HepG2 (cell line): ENCODE data around the gene HYPK. TPM values are rescaled to one million over a fixed set of nuclear protein-coding genes. Genes with fewer than 3 reads are reported as not detected.

Experiments
- AFF4 ChIP-seq: sonication (generic); formaldehyde crosslinking; IDR thresholded peaks from 2 replicates; pipeline ENCODE4 v1.4.0; 2020; ENCODE audit warnings: missing genetic modification reagents
- AHDC1 ChIP-seq: sonication (generic); formaldehyde crosslinking; IDR thresholded peaks from 2 replicates; pipeline ENCODE4 v1.5.1; 2020; ENCODE audit warnings: mild to moderate bottlenecking, missing genetic modification reagents, borderline replicate concordance
- DR1 ChIP-seq: sonication (generic); formaldehyde crosslinking; IDR thresholded peaks from 2 replicates; pipeline ENCODE4 v1.8.0; 2021; ENCODE audit warnings: mild to moderate bottlenecking, missing genetic modification reagents, inconsistent platforms
- FOSL2 ChIP-seq: sonication (generic); formaldehyde crosslinking; IDR thresholded peaks from 2 replicates; pipeline ENCODE4 v1.4.0; 2020; ENCODE audit warnings: missing genetic modification reagents
- IRF2 ChIP-seq: IDR thresholded peaks from 2 replicates; pipeline ENCODE4 v1.6.1; 2018; ENCODE audit warnings: missing genetic modification reagents, missing compliant biosample characterization
- KLF9 ChIP-seq: IDR thresholded peaks from 2 replicates; pipeline ENCODE4 v1.6.1; 2016; ENCODE audit warnings: low read depth
- MAZ ChIP-seq, 2 experiments: sonication (generic) in 1 of 2; formaldehyde crosslinking in 1 of 2; IDR thresholded peaks; 2 replicates each; pipeline versions ENCODE4 v1.5.0 to v1.6.1; 2012 to 2020; ENCODE audit warnings: low read depth in 2 of 2, mild to moderate bottlenecking in 2 of 2, borderline replicate concordance in 1 of 2, improper control_type of control experiment in 1 of 2, low read length in 1 of 2, missing genetic modification reagents in 1 of 2, moderate library complexity in 1 of 2
- MED13 ChIP-seq: sonication (generic); formaldehyde crosslinking; IDR thresholded peaks from 2 replicates; pipeline ENCODE4 v1.5.0; 2020; ENCODE audit warnings: missing genetic modification reagents
- PCBP1 ChIP-seq: fragments of 200-400 bp; formaldehyde crosslinking; IDR thresholded peaks from 2 replicates; pipeline ENCODE4 v1.6.1; 2017; ENCODE audit warnings: mild to moderate bottlenecking, low read depth, low read length, borderline replicate concordance
- PRDM15 ChIP-seq: sonication (generic); formaldehyde crosslinking; IDR thresholded peaks from 2 replicates; pipeline ENCODE4 v1.4.0; 2020; ENCODE audit warnings: missing genetic modification reagents
- TCF7 ChIP-seq: sonication (generic); IDR thresholded peaks from 2 replicates; pipeline ENCODE4 v1.6.1; 2016; ENCODE audit warnings: antibody characterized with exemption, low read depth
- YEATS2 ChIP-seq: sonication (generic); formaldehyde crosslinking; IDR thresholded peaks from 2 replicates; pipeline ENCODE4 v1.4.0; 2020; ENCODE audit warnings: missing genetic modification reagents, borderline replicate concordance
- ZNF501 ChIP-seq: sonication (generic); formaldehyde crosslinking; IDR thresholded peaks from 2 replicates; pipeline ENCODE4 v1.5.1; 2020; ENCODE audit warnings: mild to moderate bottlenecking, moderate library complexity, missing genetic modification reagents
- polyA plus RNA-seq, 8 experiments: library from polyadenylated mRNA; depleted of rRNA in 3 of 8; stranded (reverse) in 7 of 8; unstranded in 1 of 8; fragments of >200 nt; fragmentation: Illumina TruSeq in 4 of 8; extraction: Trizol in 4 of 8; gene quantifications; 2 replicates each; pipeline versions ENCODE4 v1.2.1 to v1.2.3, GENCODE V29; 2011 to 2016; ENCODE audit warnings: low read depth in 4 of 8, missing spikeins in 1 of 8, mixed read lengths in 1 of 8; ENCODE audit not compliant: insufficient read depth in 1 of 8
- total RNA-seq, 5 experiments: library from RNA; depleted of rRNA; stranded (reverse); fragments of >200 nt; fragmentation: Illumina TruSeq; extraction: Trizol; gene quantifications; 2 replicates each; pipeline ENCODE4 v1.2.3, GENCODE V29; 2016; ENCODE audit warnings: low read depth in 1 of 5

HYPK gene
- total and polyA plus RNA-seq, 2 of the 13 experiments (the other 11 are each of a cell fraction or from before 2014, with no cell fraction given): 13.5 to 16.5 TPM

GRCh38 chr15:43824302-43825246 is 24.2 kb downstream of the HYPK start, which contains the start of gene MFAP1 (continued):
- TF ChIP-seq PCBP1 (no peak), DR1 (CRISPR knock-in tag) (peak; percentile 49), KLF9 (CRISPR knock-in tag) (peak; percentile 60; the same call in 1 of the 2 replicates), IRF2 (CRISPR knock-in tag) (peak; percentile 81), TCF7 (no peak), MAZ (IDR thresholded peaks at IDR 0.05; ENCODE audit: borderline replicate concordance, low read depth, low read length) (no peak), MAZ (CRISPR knock-in tag; IDR thresholded peaks at IDR 0.05; ENCODE audit: low read depth) (no peak), ZNF501 (CRISPR knock-in tag) (peak; percentile 64), YEATS2 (CRISPR knock-in tag) (peak; percentile 92; the same call in 1 of the 2 replicates), AHDC1 (CRISPR knock-in tag) (peak; percentile 57; the same call in 1 of the 2 replicates), AFF4 (CRISPR knock-in tag) (no peak), MED13 (CRISPR knock-in tag) (0 out of 2 replicates have a peak, but pooled peaks have one; percentile 49), FOSL2 (CRISPR knock-in tag) (peak; percentile 76), PRDM15 (no peak; the same call in 1 of the 2 replicates)
